Measurements from ENCODE around the gene GALNT9.

GRCh38 chr12:132201391-132202120 lies 127.8 kb downstream of the GALNT9 start:
- TF ChIP-seq CTCF (IDR thresholded peaks at IDR 0.05 in 8 of 11, conservative IDR thresholded peaks at IDR 0.05 in 3 of 11): no peak
- no peak for TF ChIP-seq POLR2AphosphoS5 (IDR thresholded peaks at IDR 0.05)
- no peak for TF ChIP-seq POLR2A (IDR thresholded peaks at IDR 0.05)
